ENCODE results near the gene SHISAL2A. TPM values are rescaled to one million over a fixed set of nuclear protein-coding genes. Genes with fewer than 3 reads are reported as not detected.

The SHISAL2A gene
- polyA plus RNA-seq, 1 donor from 2014 or later = not detected

DNA sequence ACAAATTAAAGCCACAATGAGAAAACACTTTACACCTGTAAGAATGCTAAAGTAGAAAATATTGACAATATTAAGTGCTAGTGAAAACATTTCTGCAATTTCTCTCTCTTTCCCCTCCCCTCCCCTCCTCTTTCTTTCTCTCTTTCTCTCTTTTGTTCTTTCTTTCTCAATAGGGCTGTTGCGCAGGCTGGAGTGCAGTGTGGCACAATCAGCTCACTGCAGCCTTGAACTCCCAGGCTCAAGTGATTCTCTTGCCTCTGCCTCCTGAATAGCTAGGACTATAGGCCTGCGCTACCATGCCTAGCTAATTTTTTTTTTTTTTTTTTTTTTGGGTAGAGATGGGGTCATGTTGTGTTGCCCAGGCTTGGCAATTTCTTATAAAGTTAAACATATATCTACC is 5.9 kb upstream of the SHISAL2A start:
- Histone ChIP-seq H3K9me3 (ENCODE audit: low read length) (no peaks in the 10 kb centered on the region), H3F3A (ENCODE audit: insufficient read depth, low read length, poor library complexity, severe bottlenecking) (no peaks in the 10 kb centered on the region), H3K4me3 (ENCODE audit: low read length) (no peak overlapping the region), H3K79me2 (replicated peaks; ENCODE audit: insufficient read depth, low read length) (no peaks in the 10 kb centered on the region), H3K9me2 (ENCODE audit: insufficient read depth, low read length) (no peaks in the 10 kb centered on the region), H4K20me1 (ENCODE audit: insufficient read depth) (no peaks in the 10 kb centered on the region), H3K27ac (ENCODE audit: low read length) (no peak overlapping the region), H3K27me3 (ENCODE audit: insufficient read depth, low read depth, low read length) (peaks cover 3% of the 10 kb centered on the region), H2AFZ (ENCODE audit: low read depth, low read length) (no peak overlapping the region), H3K4me2 (ENCODE audit: low read length) (no peak overlapping the region), H3K9ac (ENCODE audit: low read length) (no peak overlapping the region), H3K36me3 (ENCODE audit: insufficient read depth, low read length) (no peaks in the 10 kb centered on the region)
- TF ChIP-seq, protein P1, sequence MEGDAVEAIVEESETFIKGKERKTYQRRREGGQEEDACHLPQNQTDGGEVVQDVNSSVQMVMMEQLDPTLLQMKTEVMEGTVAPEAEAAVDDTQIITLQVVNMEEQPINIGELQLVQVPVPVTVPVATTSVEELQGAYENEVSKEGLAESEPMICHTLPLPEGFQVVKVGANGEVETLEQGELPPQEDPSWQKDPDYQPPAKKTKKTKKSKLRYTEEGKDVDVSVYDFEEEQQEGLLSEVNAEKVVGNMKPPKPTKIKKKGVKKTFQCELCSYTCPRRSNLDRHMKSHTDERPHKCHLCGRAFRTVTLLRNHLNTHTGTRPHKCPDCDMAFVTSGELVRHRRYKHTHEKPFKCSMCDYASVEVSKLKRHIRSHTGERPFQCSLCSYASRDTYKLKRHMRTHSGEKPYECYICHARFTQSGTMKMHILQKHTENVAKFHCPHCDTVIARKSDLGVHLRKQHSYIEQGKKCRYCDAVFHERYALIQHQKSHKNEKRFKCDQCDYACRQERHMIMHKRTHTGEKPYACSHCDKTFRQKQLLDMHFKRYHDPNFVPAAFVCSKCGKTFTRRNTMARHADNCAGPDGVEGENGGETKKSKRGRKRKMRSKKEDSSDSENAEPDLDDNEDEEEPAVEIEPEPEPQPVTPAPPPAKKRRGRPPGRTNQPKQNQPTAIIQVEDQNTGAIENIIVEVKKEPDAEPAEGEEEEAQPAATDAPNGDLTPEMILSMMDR (IDR thresholded peaks at IDR 0.05; ENCODE audit: poor library complexity, severe bottlenecking) = no peak
- no peak for TF ChIP-seq TAF1 (IDR thresholded peaks at IDR 0.05; ENCODE audit: low read depth)
- TF ChIP-seq EP300 (conservative IDR thresholded peaks at IDR 0.05; ENCODE audit: poor library complexity, severe bottlenecking) = no peak

DNA sequence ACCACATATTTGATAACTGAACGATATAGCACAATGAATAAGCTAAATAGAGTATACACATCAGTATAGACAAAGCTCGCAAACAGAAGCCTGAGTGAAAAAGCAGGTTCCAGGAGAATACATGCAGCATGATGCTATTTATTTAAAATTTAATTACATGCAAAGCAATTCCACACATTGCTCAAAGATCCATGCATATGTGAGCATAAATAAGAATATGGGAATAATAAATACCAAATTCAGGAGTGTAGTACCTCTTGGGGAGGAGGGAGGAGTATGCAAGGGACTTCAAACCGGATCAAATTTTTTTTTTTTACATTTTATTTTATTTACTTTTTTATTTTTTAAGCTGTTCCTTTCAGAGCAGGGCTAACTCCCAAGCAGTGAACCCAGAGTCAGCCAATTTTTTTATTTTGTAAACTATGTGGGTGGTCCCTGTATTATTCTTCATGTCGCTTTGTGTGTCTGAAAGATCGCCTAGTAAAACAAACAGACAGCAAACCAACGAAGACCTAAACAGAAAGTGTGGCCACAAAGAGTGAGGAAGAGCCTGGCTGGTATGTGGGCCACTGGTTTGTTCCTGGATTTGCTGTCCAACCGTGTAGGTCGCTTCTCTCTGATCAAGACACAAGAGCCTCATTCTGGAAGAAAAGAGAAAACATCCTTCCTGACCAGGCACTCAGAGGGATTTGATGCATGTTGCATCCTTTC is 4.2 kb upstream of the SHISAL2A start:
- TF ChIP-seq SMC3 (conservative IDR thresholded peaks at IDR 0.05; ENCODE audit: poor library complexity) = no peak
- no peak for TF ChIP-seq RAD21 (conservative IDR thresholded peaks at IDR 0.05)
- no peak for TF ChIP-seq TAF1 (IDR thresholded peaks at IDR 0.05; ENCODE audit: low read depth)
- no peak for TF ChIP-seq POLR2AphosphoS5 (IDR thresholded peaks at IDR 0.05)
- no peak for TF ChIP-seq MXI1 (conservative IDR thresholded peaks at IDR 0.05; ENCODE audit: poor library complexity, severe bottlenecking)
- Histone ChIP-seq H2AFZ (ENCODE audit: low read depth, low read length) (no peak overlapping the region), H3F3A (ENCODE audit: insufficient read depth, low read length, poor library complexity, severe bottlenecking) (no peaks in the 10 kb centered on the region), H3K9me3 (ENCODE audit: low read length) (no peaks in the 10 kb centered on the region), H3K9me2 (ENCODE audit: insufficient read depth, low read length) (no peaks in the 10 kb centered on the region), H3K4me3 (ENCODE audit: low read length) (no peak overlapping the region), H3K27ac (ENCODE audit: low read length) (no peak overlapping the region), H4K20me1 (ENCODE audit: insufficient read depth) (no peaks in the 10 kb centered on the region), H3K9ac (ENCODE audit: low read length) (no peak overlapping the region), H3K27me3 (ENCODE audit: insufficient read depth, low read depth, low read length) (peaks cover 19% of the 10 kb centered on the region), H3K79me2 (replicated peaks; ENCODE audit: insufficient read depth, low read length) (no peaks in the 10 kb centered on the region), H3K36me3 (ENCODE audit: insufficient read depth, low read length) (no peaks in the 10 kb centered on the region), H3K4me2 (ENCODE audit: low read length) (no peak overlapping the region)

DNA sequence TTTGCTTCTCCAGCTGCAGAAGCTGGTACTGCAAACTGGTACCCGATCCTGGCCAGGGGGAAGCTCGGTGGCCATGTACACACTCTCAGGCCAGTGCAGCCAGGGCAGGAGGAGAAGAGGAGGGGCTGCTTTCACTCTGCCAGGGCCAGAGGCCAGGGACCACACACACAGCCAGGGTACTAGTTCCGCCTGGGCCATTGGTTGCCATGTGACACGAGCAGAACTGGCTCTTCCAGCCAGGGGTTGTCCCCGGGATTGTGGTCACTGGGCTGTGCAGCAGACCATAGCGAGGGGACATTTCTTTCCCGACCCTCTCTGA is 3.7 kb upstream of the SHISAL2A start:
- Histone ChIP-seq H2AFZ (ENCODE audit: low read depth, low read length) (no peak overlapping the region), H4K20me1 (ENCODE audit: insufficient read depth) (no peaks in the 10 kb centered on the region), H3K9me2 (ENCODE audit: insufficient read depth, low read length) (no peaks in the 10 kb centered on the region), H3K4me2 (ENCODE audit: low read length) (no peak overlapping the region), H3K4me3 (ENCODE audit: low read length) (no peak overlapping the region), H3K9ac (ENCODE audit: low read length) (no peak overlapping the region), H3K27ac (ENCODE audit: low read length) (no peak overlapping the region), H3K36me3 (ENCODE audit: insufficient read depth, low read length) (no peaks in the 10 kb centered on the region), H3K27me3 (ENCODE audit: insufficient read depth, low read depth, low read length) (peaks cover 24% of the 10 kb centered on the region), H3K79me2 (replicated peaks; ENCODE audit: insufficient read depth, low read length) (no peaks in the 10 kb centered on the region), H3K9me3 (ENCODE audit: low read length) (no peaks in the 10 kb centered on the region), H3F3A (ENCODE audit: insufficient read depth, low read length, poor library complexity, severe bottlenecking) (no peaks in the 10 kb centered on the region)
- TF ChIP-seq EZH2 (IDR thresholded peaks at IDR 0.05; ENCODE audit: borderline replicate concordance, insufficient read depth, low read length, poor library complexity, severe bottlenecking) = no peak
- TF ChIP-seq, protein P1 (IDR thresholded peaks at IDR 0.05; ENCODE audit: poor library complexity, severe bottlenecking) = peak; percentile 10
